Measurements from ENCODE around the gene TROAP.
A peak's percentile ranks its signal among the peaks of the same experiment; 100 is the strongest.

GRCh38 chr12:49296034-49296835, 26.8 kb upstream of the TROAP start:
- peak in 5 of 6 experiments; percentile 32 to 66 (median 61) for TF ChIP-seq CTCF (IDR thresholded peaks at IDR 0.05)
- TF ChIP-seq POLR2A (IDR thresholded peaks at IDR 0.05), result no peak
